Lower leg skin (tissue), 3 donors: Measurements from ENCODE around the gene LRP5.

ENCODE experiments used
- CTCF ChIP-seq, 3 donors: fragments of 450-650 bp; IDR thresholded peaks; one replicate each; pipeline ENCODE4 v1.5.1; 2016; ENCODE audit warnings: antibody characterized with exemption in 3 of 3, mild to moderate bottlenecking in 3 of 3, moderate library complexity in 2 of 3
- POLR2A ChIP-seq, 2 donors: fragments of 450-650 bp; IDR thresholded peaks; one replicate each; pipeline ENCODE4 v1.6.1; 2016 to 2017; ENCODE audit warnings: antibody characterized with exemption in 2 of 2, mild to moderate bottlenecking in 1 of 2, moderate library complexity in 1 of 2

- TF ChIP-seq POLR2A (IDR thresholded peaks at IDR 0.05) (no peak), CTCF (IDR thresholded peaks at IDR 0.05) (no peak)
Observed at GRCh38 chr11:68436985-68437926, 124.9 kb downstream of the LRP5 start.
